ENCODE measurements around the gene COX20.
A peak's percentile ranks its signal among the peaks of the same experiment; 100 is the strongest.
"Not testable (repeated sequence)": the region's sequence is repeated elsewhere in the genome, so short reads cannot be mapped to it uniquely, and the experiment has no call there.

The COX20 gene, protein sequence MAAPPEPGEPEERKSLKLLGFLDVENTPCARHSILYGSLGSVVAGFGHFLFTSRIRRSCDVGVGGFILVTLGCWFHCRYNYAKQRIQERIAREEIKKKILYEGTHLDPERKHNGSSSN

DNA sequence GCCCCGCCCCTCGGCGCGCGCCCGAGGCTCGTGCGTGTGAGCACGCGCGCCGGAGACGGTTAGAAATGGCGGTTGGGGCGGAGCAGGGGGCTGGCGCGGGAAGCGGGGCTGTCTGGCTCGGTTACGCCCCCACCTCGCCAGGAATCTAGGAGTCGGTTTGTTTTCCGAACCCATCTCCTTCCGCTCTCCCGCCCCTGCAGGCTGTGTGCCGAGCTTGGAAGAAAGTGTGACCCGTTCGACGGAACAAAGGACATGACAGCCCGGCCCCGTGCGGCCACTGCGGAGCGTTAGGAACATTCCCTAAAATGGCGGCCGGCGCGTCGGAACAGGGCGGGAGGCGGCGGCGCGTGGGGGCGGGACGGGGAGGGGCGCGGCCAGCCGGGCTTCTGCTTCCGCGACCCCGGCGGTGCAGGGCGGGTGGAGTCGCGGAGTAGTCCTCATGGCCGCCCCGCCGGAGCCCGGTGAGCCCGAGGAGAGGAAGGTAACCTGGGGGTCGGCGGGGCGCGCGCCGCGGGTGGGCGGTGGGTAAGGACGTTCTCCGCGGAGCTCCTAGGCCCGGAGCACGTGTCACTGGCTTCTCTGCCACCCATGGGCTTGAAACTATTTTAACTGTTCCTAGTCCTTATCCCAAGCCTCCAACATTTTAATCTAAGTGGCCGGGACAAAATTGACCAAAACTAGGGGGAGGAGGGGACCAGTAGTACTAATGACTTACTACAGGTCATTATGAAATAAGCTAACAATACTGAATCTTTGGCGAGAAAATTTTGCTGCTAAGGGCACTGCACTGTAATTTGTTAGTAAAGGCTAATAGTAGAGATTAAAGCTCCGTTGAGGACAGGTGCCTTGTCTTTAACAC, at the start of gene COX20:
COX20 (plus strand) TSS at position 383 of the 859 bp plus-strand sequence; CDS start at position 440, 57 bp downstream.
- DNase-seq (ENCODE audit: low read depth): peak; percentile 93

DNA sequence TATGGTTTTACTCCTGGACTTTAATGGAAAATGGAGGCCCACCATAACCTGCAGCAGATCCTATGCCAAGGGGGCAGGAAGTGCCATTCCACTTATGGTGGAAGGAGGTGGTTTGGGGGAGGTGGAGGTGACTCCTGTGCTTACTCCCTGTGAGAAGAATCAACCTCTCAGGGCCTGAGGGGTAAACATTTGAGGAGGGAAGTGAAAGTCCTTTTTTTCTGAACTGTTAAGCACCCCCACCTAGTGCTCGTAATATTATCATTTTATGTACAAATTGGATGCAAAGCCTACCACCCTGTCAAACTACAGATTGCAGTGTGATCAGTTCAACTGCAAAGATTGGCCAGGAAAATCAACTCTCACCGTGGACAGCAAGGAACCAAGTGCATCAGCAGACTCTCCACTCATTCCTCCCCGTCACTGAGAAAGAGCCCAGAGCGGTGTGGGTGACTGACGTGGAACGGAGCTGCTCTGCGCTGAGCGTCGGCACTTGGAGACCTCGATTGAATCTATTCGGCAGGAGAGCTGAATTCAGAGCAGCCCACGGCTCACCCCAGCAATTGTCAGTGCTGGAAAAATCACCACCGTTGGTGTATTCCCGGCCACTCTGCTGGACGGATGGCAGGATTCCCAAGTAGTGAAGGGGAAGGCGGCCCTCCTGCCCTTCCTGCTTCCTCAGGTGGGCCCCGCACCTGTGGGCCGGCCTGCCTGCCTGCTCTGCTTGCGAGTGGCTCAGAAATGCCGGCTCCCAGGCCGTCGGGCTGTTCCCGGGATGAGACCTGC, 46.8 kb upstream of the COX20 start:
- no peak for DNase-seq (ENCODE audit: low read depth)

DNA sequence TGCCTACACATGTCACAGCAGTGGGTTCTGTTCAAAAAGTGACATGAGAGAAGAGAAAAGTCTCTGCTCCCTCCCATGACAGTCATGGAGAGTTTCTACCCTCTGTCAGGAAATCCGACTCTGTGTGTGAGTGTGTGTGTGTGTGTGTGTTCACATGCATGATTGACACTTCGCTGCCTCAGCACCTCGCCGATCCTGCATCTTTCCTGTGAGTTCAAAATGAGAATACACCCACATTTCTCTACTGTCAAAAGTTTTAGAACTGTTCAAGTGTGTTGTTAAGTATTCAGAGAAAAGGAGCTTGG, 46.2 kb upstream of the COX20 start:
- DNase-seq (ENCODE audit: low read depth): no peak

DNA sequence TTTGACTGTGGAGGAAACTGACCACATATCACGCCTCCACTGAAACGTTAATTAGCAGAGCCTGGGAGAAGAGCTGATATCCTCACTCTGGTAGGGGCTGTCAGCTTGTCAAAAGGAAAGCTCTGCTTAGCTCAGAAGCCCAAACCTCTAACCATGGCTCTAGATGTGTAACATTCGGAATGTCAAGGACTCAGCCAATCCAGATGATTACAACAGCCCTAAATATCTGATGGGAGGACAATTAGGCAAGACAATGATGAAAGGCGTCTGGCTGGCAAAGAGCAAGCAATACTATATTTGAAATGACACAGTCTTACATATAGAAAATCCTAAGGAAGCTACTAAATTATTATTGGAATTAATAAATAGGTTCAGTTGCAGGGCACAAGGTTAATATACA, 45.7 kb upstream of the COX20 start:
- DNase-seq (ENCODE audit: low read depth): no peak

DNA sequence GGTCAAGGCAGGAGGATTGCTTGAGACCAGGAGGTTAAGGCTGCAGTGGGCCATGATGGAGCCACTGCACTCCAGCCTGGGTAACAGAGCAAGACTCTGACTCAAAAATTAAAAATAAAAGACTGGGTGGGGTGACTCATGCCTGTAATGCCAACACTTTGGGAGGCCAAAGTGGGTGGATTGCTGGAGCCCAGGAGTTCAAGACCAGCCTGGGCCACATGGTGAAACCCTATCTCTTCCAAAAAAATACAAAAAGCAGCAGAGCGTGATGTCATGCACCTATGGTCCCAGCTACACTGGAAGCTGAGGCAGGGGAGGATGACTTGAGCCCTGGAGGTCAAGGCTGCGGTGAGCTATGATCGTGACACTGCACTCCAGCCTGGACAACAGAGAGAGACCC, 44.4 kb upstream of the COX20 start:
- DNase-seq (ENCODE audit: low read depth): no peak

DNA sequence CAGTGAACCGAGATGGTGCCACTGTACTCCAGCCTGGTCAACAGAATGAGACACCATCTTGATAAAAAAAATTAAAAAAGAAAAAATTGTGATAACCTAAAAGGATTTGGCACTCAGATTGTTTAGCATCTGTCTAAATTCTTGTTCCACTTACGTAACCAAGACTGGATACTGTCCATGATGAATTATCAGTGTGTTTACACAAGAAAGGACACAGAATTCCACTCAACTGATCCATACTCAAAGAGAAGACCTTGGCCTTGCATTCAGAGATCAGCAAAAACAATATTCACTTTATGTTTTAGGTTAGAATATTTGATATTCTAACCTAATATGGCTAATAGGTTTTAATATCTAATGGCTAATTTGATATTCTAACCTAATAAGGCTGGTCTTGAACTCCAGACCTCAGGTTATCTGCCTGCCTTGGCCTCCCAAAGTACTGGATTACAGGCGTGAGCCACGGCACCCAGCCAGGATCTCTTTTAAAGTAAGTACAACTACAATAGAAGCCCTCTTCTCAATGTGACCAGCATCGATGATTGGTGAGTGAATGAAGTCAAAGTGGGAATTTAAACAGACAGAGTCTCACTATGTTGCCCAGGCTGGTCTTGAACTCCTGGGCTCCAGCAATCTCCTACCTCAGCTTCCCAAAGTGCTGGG, 43.1 kb upstream of the COX20 start:
- no peak for DNase-seq (ENCODE audit: low read depth)

DNA sequence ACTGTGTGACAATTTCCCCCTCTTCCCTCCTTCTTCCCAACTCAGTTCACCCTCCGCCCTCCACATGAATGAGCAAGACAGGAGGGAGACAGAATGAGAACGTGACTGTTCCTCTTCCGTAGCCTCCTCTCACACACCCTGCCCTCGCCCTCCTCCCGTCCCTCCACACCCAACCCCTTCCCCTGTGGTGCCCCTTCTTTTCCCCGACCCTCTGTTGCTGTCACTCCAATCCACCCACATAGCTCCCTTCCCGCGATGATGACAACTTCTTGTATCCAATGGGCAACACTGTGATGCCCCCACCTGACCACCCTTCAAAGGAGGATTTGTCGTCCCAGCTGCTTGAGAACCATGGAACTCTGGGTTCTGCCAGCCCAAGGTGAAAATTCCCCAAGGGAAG, 41.4 kb upstream of the COX20 start:
- no peak for DNase-seq (ENCODE audit: low read depth)

DNA sequence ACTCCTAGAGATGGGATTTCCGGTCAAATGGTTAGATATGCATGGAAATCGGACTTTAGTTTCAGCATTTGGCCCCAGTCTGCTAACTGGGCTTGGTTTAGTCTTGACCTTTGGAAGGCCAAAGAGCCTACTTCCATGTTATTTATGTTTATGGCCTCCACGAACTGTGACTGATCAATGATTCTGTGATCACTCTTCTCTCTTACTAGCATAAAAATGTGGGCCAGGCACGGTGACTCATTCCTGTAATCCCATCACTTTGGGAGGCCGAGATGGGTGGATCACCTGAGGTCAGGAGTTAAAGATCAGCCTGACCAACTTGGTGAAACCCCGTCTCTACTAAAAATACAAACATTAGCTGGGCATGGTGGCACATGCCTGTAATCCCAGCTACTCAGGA, 40.9 kb upstream of the COX20 start:
- not testable (repeated sequence) for DNase-seq (ENCODE audit: low read depth)

DNA sequence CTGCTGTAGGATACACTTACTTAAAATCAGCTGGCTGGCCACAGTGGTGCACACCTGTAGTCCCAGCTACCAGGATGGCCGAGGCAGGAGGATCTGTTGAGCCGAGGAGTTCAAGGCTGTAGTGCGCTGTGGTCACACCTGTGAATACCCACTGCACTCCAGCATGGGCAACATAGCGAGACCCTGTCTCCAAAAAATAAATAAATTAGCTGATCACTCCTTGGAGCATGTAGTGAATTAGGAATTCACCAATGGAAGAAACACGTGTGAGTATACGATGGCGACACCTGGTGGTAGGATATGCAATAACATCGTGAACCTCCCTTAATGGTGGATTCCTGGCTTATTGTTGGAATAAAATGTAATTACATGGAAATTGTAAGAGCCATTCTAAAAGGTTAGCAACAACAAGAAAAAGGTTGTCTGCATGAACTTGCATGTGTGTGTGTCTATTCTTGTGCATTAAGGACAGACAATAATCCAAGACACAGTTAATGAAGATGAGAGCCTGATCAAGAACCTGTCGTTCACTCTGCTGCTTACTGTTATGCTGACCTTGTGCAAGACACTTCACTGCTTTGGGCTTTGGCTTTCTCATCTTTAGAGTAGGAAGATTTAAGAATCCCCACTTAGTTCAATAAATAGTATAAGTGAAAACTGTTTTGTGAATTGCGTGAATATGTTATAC, 38.6 kb upstream of the COX20 start:
- DNase-seq (ENCODE audit: low read depth): peak; percentile 69

DNA sequence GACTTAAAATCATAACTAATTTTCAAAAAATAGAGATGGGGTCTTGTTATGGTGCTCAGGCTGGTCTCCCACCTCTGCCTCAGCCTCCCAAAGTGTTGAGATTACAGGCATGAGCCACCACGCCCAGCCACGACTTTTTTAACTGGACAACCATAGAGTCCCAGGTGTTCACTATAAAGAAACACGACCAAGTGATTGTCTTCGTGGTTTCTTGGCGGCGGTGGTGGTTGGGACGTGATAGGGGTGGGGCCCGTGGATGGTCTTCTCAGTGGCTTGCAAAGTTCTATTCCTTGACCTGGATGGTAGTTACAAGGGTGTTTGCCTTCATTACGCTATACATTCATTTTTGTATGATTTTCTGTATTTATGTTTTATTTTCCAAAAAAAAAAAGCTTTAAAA, 34.6 kb upstream of the COX20 start:
- DNase-seq (ENCODE audit: low read depth): no peak

DNA sequence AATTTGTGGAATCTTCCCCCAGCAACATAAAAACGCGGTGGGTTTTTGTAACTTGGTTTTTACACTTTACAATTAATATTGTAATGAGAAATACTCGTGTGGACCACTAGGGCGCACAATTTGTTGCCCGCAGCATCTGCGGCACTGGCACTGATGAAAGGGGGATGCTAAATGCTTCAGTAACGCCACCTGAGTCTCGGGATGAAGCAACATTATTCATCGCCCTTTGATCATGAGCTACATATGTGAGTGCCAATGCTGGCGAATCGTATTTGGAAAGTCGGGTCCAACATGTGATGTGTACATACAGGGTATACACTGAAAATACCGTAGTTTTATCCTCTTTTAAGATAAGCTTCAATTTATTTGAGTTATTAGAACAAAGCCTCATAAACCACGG, 34.2 kb upstream of the COX20 start:
- DNase-seq (ENCODE audit: low read depth): peak; percentile 42

DNA sequence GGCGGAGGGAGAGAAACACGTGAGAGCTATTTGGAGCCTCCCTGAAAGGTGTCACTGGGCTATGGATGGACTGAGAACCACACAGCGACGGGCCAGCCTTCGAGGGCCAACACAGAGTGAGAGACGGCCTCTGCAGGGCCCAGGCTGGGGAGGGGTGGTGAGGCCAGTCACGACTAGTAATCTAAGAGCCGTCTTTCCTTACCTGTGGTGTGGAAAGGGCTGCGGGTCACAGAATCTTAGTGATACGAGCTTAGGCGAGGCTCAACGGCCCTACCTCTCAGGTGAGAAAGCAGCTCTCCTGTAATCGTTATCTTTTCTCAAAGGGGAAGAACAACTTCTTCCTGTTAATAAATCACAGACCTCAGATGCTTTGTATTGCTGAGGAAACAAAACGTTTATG, 33.4 kb upstream of the COX20 start:
- DNase-seq (ENCODE audit: low read depth): no peak

DNA sequence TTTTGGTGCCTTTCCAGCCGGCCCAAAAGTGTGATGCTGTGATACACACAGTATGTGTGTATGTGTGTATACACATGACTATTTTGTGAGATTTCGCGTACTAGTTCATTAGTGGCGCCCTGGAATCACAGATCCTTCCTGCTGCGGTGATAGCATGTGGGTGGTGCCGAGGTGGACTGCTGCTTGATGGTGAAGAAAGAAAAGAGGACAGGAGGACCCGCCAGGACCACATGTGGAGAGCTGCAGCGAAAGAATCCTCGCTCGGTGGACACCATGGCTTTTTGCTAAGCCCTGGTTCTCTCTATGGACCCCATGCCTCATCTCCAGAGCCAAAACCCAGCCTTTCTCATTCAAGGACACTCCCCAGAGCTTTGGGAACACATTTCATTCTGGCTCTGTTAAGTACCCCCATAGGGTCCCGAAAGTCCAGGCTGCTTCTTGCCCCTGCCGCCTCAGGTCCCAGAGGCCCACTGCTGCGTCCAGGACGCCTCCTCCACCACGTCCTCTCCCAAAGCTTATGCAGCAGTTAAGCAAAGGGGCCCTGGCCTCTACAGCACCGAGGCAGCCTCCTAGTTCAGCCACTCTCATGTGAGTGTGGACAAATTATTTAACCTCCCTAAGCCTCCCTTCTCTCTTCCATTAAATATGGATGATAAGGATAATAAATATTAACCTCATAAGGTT, 32.8 kb upstream of the COX20 start:
- DNase-seq (ENCODE audit: low read depth): no peak

DNA sequence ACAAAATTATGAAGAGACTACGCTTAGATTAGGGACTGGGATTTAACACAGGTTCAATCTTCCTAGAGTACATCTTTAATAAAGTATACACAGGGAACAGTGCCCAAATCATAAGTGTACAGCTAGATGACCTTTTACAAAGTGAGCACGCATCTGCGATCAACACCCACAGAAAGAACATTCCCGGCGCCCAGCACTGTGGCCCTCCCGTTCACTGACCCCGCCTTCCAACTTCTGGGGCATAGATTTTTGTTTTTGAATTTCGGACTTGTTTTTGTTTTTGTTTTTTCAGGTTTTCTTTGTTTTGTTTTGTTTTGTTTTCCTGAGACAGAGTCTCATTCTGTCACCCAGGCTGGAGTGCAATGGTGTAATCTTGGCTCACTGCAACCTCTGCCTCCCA, 30.6 kb upstream of the COX20 start:
- no peak for DNase-seq (ENCODE audit: low read depth)

DNA sequence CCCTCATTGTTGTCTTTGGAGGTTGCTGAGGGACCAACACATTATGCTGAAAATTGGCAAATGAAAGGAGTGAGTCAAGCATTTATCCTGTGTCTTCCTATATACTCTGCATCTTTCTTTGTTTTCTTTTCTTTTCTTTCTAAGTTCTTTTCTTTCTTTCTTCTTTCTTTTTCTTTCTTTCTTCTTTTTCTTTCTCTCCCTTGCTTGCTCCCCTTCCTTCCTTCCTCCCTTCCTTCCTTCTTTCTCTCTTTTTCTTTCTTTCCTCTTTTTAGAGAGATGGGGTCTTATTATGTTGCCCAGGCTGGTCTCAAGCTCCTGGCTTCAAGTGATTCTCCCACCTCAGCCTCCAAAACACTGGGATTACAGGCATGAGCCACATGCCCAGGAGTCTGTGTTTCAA, 28.3 kb upstream of the COX20 start:
- no peak for DNase-seq (ENCODE audit: low read depth)

DNA sequence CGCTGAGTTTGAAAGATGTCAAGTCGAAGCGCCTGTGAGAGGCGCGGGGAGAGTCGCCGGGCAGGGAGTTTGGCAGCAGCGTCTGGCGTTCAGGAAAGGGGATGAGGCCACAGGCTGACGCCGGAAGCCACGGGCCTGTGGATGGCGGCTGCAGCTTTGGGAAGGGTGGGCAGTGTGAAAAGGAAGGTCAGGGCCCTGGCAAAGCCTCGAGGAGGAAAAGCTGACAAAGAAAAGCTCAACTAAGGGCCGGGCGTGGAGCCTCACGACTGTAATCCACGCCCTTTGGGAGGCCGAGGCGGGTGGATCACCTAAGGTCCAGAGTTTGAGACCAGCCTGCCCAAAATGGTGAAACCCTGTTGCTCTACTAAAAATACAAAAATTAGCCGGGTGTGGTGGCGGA, 25.2 kb upstream of the COX20 start:
- no peak for DNase-seq (ENCODE audit: low read depth)

DNA sequence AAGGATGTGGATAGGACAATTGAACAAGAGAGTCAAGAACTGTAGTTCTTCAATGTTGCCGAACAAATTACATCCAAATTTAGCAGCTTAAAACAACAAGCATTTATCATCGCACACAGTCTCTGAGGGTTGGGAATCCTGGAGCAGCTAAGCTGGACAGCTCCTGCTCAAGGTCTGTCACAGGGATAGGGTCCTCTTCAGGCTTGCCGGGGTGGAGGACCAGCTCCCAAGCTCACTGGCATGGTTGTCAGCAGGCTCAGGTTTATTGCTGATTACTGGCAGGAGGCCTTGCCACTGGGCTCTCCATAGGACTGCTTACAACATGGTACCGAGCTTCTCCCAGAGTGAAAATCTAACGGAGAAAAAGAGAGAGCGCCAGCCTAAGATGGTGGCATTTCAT, 22.1 kb upstream of the COX20 start:
- DNase-seq (ENCODE audit: low read depth): no peak

DNA sequence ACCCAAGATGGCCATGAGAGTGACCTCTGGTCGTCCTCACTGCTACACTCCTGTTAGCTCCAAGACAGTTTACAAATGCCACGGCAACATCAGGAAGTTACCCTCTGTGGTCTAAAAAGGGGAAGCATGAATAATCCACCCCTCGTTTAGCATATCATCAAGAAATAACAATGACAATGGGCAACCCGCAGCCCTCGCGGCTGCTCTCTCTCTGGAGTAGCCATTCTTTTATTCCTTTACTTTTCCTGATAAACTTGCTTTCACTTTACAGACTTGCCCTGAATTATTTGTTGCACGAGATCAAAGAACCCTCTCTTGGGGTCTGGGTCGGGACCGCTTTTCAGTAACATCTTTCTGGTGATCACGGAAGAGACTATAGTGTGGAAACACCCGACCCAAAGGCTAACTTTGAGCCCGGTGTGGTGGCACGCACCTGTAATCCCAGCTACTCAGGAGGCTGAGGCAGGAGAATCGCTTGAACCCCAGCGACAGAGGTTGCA, 19.8 kb upstream of the COX20 start:
- no peak for DNase-seq (ENCODE audit: low read depth)

DNA sequence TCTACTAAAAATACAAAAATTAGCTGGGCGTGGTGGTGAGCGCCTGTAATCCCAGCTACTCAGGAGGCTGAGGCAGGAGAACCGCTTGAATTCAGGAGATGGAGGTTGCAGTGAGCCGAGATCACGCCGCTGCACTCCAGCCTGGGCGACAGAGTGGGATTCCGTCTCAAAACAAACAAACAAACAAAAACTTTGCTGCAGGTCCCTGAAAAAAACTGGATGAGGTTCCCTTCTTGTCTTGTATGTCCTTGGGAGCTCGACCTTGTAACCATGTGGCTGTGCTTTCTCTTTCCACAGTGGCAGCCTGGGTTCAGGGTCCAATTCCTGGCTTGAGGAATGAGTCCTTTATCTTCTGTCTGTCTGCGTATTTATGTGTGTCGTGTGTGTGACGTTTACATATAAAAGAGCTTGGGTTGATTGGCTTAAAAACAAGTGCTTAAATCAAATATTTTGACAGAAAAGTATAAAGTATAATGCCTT, 18.0 kb upstream of the COX20 start:
- DNase-seq (ENCODE audit: low read depth): no peak

DNA sequence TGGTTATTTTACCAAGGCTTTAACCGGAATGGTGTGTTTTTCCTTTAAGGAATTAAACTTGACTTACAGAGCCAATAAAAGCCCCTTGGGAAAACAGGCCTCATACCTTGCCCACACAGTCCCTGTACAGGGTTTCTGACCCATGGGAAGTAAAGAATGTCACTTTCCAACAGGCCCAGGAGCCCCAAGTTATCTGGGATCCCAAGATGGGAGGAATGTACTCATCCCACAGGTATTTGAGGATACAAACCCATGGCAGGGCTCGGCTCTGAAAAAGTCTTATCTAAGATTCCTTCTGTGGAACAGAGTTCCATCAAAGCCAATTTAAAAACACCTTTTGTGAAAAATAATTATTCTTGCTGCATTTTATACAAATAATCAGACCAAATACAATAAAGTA, 15.3 kb upstream of the COX20 start:
- no peak for DNase-seq (ENCODE audit: low read depth)

DNA sequence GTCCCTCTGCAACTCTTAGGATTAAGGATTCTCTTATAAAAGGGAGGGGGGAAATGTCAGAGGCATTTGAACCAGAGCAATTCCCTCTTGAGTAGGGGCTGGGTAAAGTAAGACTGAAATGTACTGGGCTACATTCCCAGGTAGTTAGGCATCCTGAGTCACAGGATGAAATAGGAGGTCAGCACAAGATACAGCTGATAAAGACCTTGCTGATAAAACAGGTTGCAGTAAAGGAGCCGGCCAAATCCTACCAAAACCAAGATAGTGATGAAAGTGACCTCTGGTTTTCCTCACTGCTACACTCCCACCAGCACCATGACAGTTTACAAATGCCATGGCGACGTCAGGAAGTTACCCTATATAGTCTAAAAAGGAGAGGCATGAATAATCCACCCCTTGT, 14.3 kb upstream of the COX20 start:
- DNase-seq (ENCODE audit: low read depth): peak; percentile 32
